H9 (cell line): Measurements from ENCODE around the gene ABCE1. TPM values are rescaled to one million over a fixed set of nuclear protein-coding genes. Genes with fewer than 3 reads are reported as not detected.
A peak's percentile ranks its signal among the peaks of the same experiment; 100 is the strongest.

Source experiments
- DNase-seq: peaks from one replicate; pipeline ENCODE4 v3.0.0-alpha.2; 2017
- H2AFZ ChIP-seq: one replicate; pipeline ENCODE4 v1.6.1; 2013; ENCODE audit warnings: mild to moderate bottlenecking, low read length, control low read depth, moderate library complexity
- H2AK5ac ChIP-seq: 2 replicates; pipeline ENCODE4 v1.6.1; 2013; ENCODE audit warnings: low read length, control low read depth, mixed read lengths; ENCODE audit not compliant: insufficient read length
- H2BK120ac ChIP-seq: one replicate; pipeline ENCODE4 v1.6.1; 2013; ENCODE audit warnings: low read depth, mild to moderate bottlenecking, low read length, control low read depth, inconsistent platforms; ENCODE audit not compliant: poor library complexity, severe bottlenecking
- H2BK12ac ChIP-seq: 2 replicates; pipeline ENCODE4 v1.6.1; 2013; ENCODE audit warnings: low read length, control low read depth, mixed read lengths, low read depth; ENCODE audit not compliant: insufficient read length
- H2BK15ac ChIP-seq: 2 replicates; pipeline ENCODE4 v1.6.1; 2013; ENCODE audit warnings: low read depth, low read length, control low read depth
- H2BK20ac ChIP-seq: one replicate; pipeline ENCODE4 v1.6.1; 2013; ENCODE audit warnings: low read depth, mild to moderate bottlenecking, low read length, control low read depth, inconsistent platforms; ENCODE audit not compliant: poor library complexity, severe bottlenecking
- H2BK5ac ChIP-seq: 2 replicates; pipeline ENCODE4 v1.6.1; 2013; ENCODE audit warnings: low read length, control low read depth, mixed read lengths; ENCODE audit not compliant: insufficient read length
- H3K14ac ChIP-seq: 2 replicates; pipeline ENCODE4 v1.6.1; 2013; ENCODE audit warnings: low read length, control low read depth; ENCODE audit not compliant: insufficient read depth
- H3K18ac ChIP-seq: 2 replicates; pipeline ENCODE4 v1.6.1; 2013; ENCODE audit warnings: low read depth, mild to moderate bottlenecking, mixed read lengths, low read length, control low read depth; ENCODE audit not compliant: insufficient read length
- H3K23ac ChIP-seq: 2 replicates; pipeline ENCODE4 v1.6.1; 2013; ENCODE audit warnings: low read length, control low read depth, mixed read lengths, low read depth; ENCODE audit not compliant: insufficient read length
- H3K23me2 ChIP-seq: 2 replicates; pipeline ENCODE4 v1.6.1; 2013; ENCODE audit warnings: low read depth, mild to moderate bottlenecking, mixed read lengths, low read length, control low read depth; ENCODE audit not compliant: insufficient read length, poor library complexity, severe bottlenecking
- H3K27ac ChIP-seq: 2 replicates; pipeline ENCODE4 v1.5.1; 2013; ENCODE audit warnings: low read length, control low read depth, mixed read lengths, low read depth; ENCODE audit not compliant: insufficient read length
- H3K27me3 ChIP-seq: 2 replicates; pipeline ENCODE4 v1.6.1; 2013; ENCODE audit warnings: low read length, control low read depth, inconsistent platforms; ENCODE audit not compliant: insufficient read depth
- H3K4ac ChIP-seq: 2 replicates; pipeline ENCODE4 v1.6.1; 2013; ENCODE audit warnings: low read depth, mild to moderate bottlenecking, control low read depth, inconsistent platforms, low read length, moderate library complexity
- H3K4me1 ChIP-seq: 2 replicates; pipeline ENCODE4 v1.6.1; 2013; ENCODE audit warnings: low read length, control low read depth, inconsistent platforms; ENCODE audit not compliant: insufficient read depth
- H3K4me2 ChIP-seq: 2 replicates; pipeline ENCODE4 v1.6.1; 2013; ENCODE audit warnings: low read length, control low read depth, mixed read lengths; ENCODE audit not compliant: insufficient read length, insufficient read depth
- H3K56ac ChIP-seq: 2 replicates; pipeline ENCODE4 v1.6.1; 2013; ENCODE audit warnings: low read depth, mild to moderate bottlenecking, mixed read lengths, low read length, control low read depth; ENCODE audit not compliant: insufficient read length
- H3K79me1 ChIP-seq: 2 replicates; pipeline ENCODE4 v1.6.1; 2013; ENCODE audit warnings: low read depth, mild to moderate bottlenecking, moderate library complexity, low read length, control low read depth, inconsistent platforms; ENCODE audit not compliant: insufficient read depth, poor library complexity, severe bottlenecking
- H3K79me2 ChIP-seq: 2 replicates; pipeline ENCODE4 v1.6.1; 2013; ENCODE audit warnings: low read length, control low read depth, inconsistent platforms; ENCODE audit not compliant: insufficient read depth
- H3K9ac ChIP-seq: 2 replicates; pipeline ENCODE4 v1.6.1; 2013; ENCODE audit warnings: low read length, control low read depth, mixed read lengths; ENCODE audit not compliant: insufficient read length; ENCODE audit errors: extremely low read depth
- H3K9me3 ChIP-seq: one replicate; pipeline ENCODE4 v1.6.1; 2013; ENCODE audit warnings: low read depth, low read length, inconsistent platforms; ENCODE audit not compliant: control insufficient read depth
- H3T11ph ChIP-seq: one replicate; pipeline ENCODE4 v1.6.1; 2013; ENCODE audit warnings: mild to moderate bottlenecking, low read length, control low read depth, inconsistent platforms
- H4K20me1 ChIP-seq: one replicate; pipeline ENCODE4 v1.6.1; 2013; ENCODE audit not compliant: control insufficient read depth, insufficient read length, insufficient read depth
- H4K5ac ChIP-seq: 2 replicates; pipeline ENCODE4 v1.6.1; 2013; ENCODE audit warnings: low read depth, mild to moderate bottlenecking, mixed read lengths, low read length, control low read depth; ENCODE audit not compliant: insufficient read length
- H4K8ac ChIP-seq: replicated peaks from 2 replicates; pipeline ENCODE4 v1.6.1; 2013; ENCODE audit warnings: low read length, control low read depth, mixed read lengths, low read depth; ENCODE audit not compliant: insufficient read length
- H4K91ac ChIP-seq: 2 replicates; pipeline ENCODE4 v1.6.1; 2013; ENCODE audit warnings: low read depth, mild to moderate bottlenecking, moderate library complexity, mixed read lengths, low read length, control low read depth; ENCODE audit not compliant: insufficient read length
- H3K27ac Mint-ChIP-seq, 3 experiments: 2 replicates in 2 of 3; 3 replicates in 1 of 3; pipeline ENCODE4 v1.8.0; 2020 to 2021; ENCODE audit warnings: mixed read lengths in 3 of 3, mild to moderate bottlenecking in 1 of 3, moderate library complexity in 1 of 3
- H3K27me3 Mint-ChIP-seq: 2 replicates; pipeline ENCODE4 v1.8.0; 2021; ENCODE audit warnings: low read depth, mild to moderate bottlenecking, moderate library complexity, mixed read lengths
- H3K36me3 Mint-ChIP-seq, 3 experiments: 2 replicates in 2 of 3; 3 replicates in 1 of 3; pipeline ENCODE4 v1.8.0; 2020 to 2021; ENCODE audit warnings: low read depth in 3 of 3, mixed read lengths in 3 of 3; ENCODE audit not compliant: insufficient read depth in 1 of 3
- H3K4me1 Mint-ChIP-seq, 2 experiments: 2 replicates each; pipeline ENCODE4 v1.8.0; 2020; ENCODE audit warnings: mixed read lengths in 2 of 2
- H3K4me3 Mint-ChIP-seq, 2 experiments: 2 replicates in 1 of 2; 3 replicates in 1 of 2; pipeline ENCODE4 v1.8.0; 2020 to 2021; ENCODE audit warnings: mild to moderate bottlenecking in 2 of 2, mixed read lengths in 2 of 2, moderate library complexity in 1 of 2
- H3K9me3 Mint-ChIP-seq, 2 experiments: 2 replicates in 1 of 2; 3 replicates in 1 of 2; pipeline ENCODE4 v1.8.0; 2020; ENCODE audit warnings: mild to moderate bottlenecking in 2 of 2, mixed read lengths in 2 of 2, moderate library complexity in 1 of 2
- WGBS: extraction: QIAGEN DNeasy Blood & Tissue Kit; methylation state at CpG from one replicate; pipeline ENCODE4 v1.1.7; 2013; ENCODE audit warnings: missing lambda C conversion rate, low lambda C conversion rate, mixed read lengths; ENCODE audit not compliant: insufficient read length; ENCODE audit errors: extremely low coverage; 5-methylcytosine and 5-hydroxymethylcytosine counted together
- total RNA-seq: library from RNA; stranded (reverse); gene quantifications from 2 replicates; pipeline ENCODE4 v1.2.1, GENCODE V29; 2021
- TF ChIP-seq, protein P1 (sequence below): fragments of 200-600 bp; sonication (generic); conservative IDR thresholded peaks from 3 replicates; pipeline ENCODE4 v1.8.0; 2021; ENCODE audit warnings: antibody characterized with exemption, mild to moderate bottlenecking

Gene ABCE1
- total RNA-seq, 1 experiment from 2014 or later: 112 TPM

DNA sequence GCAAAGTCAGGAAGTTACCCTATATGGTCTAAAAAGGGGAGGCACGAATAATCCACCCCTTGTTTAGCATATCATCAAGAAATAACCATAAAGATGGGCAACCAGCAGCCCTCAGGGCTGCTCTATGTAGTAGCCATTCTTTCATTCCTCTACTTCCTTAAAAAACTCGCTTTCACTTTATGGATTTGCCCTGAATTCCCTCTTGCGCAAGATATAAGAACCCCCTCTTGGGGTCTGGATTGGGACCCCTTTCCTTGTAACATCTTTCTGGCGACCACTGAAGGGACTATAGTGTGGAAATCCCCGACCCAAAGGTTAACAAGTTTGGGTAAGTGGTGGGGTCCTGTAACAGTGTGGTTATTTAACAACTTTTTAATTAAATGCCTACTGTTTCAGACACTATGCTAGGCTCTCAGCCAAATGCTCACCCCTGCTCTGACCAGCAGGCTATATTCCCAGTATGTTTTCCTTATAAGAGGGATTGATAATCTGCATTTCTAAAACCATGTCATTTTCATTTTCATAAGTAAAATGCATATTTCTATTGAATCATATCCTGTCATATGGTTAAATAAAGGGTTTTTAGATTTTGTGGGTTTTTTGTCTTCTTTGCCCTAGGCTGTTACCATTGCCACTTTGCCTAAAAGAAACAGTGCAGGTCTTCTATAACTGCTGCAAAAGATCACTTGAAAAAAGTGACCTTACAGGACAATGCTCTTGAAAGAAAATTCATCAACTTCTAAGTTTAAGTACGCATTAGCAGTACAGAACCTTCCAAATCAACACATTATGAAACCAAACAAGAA, 41.6 kb upstream of the ABCE1 start:
- H3K79me1 ChIP-seq: no peaks in the 10 kb centered on the region
- no peak overlapping the region for H2BK20ac ChIP-seq
- Mint-ChIP-seq H3K9me3 (no peaks in the 10 kb centered on the region), H3K27me3 (no peaks in the 10 kb centered on the region), H3K36me3 (peaks cover 0 to 6% (median 6%) of the 10 kb centered on the region in 3 experiments; a peak in 3 of 7 replicates), H3K4me1 (peaks cover 0 to 4% of the 10 kb centered on the region in 2 experiments; a peak in 3 of 4 replicates), H3K4me3 (no peak overlapping the region), H3K27ac (peak overlapping the region in 1 of 3 experiments; percentile 55; a peak in 2 of 7 replicates)
- no peaks in the 10 kb centered on the region for H3K27me3 ChIP-seq
- no peak overlapping the region for H3K14ac ChIP-seq
- no peak overlapping the region for H2BK12ac ChIP-seq
- no peak overlapping the region for H2BK5ac ChIP-seq
- no peak overlapping the region for H2BK15ac ChIP-seq
- H3K9me3 ChIP-seq: no peaks in the 10 kb centered on the region
- H4K91ac ChIP-seq: no peak overlapping the region
- no peak overlapping the region for H3K4me2 ChIP-seq
- WGBS: no CpG with 5 or more reads among the region's 6 CpGs
- H3K56ac ChIP-seq: no peak overlapping the region
- no peak overlapping the region for H2BK120ac ChIP-seq
- H3K4me1 ChIP-seq: no peaks in the 10 kb centered on the region
- no peak overlapping the region for H3T11ph ChIP-seq
- H4K8ac ChIP-seq: no peak overlapping the region
- no peak overlapping the region for H3K27ac ChIP-seq
- DNase-seq: no peak
- no peak overlapping the region for H2AFZ ChIP-seq
- no peak overlapping the region for H4K5ac ChIP-seq
- TF ChIP-seq, protein P1, sequence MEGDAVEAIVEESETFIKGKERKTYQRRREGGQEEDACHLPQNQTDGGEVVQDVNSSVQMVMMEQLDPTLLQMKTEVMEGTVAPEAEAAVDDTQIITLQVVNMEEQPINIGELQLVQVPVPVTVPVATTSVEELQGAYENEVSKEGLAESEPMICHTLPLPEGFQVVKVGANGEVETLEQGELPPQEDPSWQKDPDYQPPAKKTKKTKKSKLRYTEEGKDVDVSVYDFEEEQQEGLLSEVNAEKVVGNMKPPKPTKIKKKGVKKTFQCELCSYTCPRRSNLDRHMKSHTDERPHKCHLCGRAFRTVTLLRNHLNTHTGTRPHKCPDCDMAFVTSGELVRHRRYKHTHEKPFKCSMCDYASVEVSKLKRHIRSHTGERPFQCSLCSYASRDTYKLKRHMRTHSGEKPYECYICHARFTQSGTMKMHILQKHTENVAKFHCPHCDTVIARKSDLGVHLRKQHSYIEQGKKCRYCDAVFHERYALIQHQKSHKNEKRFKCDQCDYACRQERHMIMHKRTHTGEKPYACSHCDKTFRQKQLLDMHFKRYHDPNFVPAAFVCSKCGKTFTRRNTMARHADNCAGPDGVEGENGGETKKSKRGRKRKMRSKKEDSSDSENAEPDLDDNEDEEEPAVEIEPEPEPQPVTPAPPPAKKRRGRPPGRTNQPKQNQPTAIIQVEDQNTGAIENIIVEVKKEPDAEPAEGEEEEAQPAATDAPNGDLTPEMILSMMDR: no peak
- H3K79me2 ChIP-seq: no peaks in the 10 kb centered on the region; the same call in 1 of the 2 replicates
- H2AK5ac ChIP-seq: no peak overlapping the region
- no peaks in the 10 kb centered on the region for H3K23me2 ChIP-seq
- no peaks in the 10 kb centered on the region for H4K20me1 ChIP-seq
- H3K18ac ChIP-seq: no peak overlapping the region
- no peak overlapping the region for H3K4ac ChIP-seq
- no peak overlapping the region for H3K23ac ChIP-seq
- no peak overlapping the region for H3K9ac ChIP-seq
